ENCODE results near the gene VRK3. TPM values are rescaled to one million over a fixed set of nuclear protein-coding genes. Genes with fewer than 3 reads are reported as not detected.
"Not testable (repeated sequence)": the region's sequence is repeated elsewhere in the genome, so short reads cannot be mapped to it uniquely, and the experiment has no call there.

VRK3 gene
- total RNA-seq, 1 donor, result 23.7 TPM

GRCh38 chr19:49960980-49961379 lies 64.2 kb downstream of the VRK3 start, which contains the start of gene SIGLEC11:
Gene SIGLEC11, minus strand, starts transcription at chr19:49961172. Its CDS starts 91 bp downstream, at chr19:49961081.
- H3K9me3 ChIP-seq (ENCODE audit: low read depth, low read length); H3K27me3 ChIP-seq (ENCODE audit: insufficient read depth, low read length); H3K4me3 ChIP-seq (ENCODE audit: low read length): not testable (repeated sequence)
- peaks cover 27% of the 10 kb centered on the region for H3K4me1 ChIP-seq (ENCODE audit: insufficient read depth, low read length)

DNA sequence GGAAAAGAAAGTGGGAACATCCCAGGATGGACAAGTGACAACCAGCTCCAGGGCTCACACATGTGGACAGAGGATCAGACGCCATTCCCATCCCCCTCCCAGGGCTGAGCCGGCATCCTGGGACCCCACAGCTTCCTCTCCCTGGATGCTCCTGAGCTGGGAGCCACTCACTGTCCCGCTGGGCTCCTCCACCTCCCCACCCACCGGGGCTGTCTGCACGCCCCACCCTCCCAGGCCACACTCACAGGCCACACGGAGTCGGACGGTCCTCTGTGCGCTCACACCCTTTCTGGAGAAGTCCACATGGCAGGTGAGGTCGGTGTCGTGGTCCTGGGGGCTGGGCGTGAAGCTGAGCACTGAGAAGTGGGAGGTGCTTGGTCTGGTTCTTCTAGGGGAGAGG lies 65.3 kb downstream of the VRK3 start:
- not testable (repeated sequence) for H3K9me3 ChIP-seq (ENCODE audit: low read depth, low read length); H3K27me3 ChIP-seq (ENCODE audit: insufficient read depth, low read length); H3K4me3 ChIP-seq (ENCODE audit: low read length)
- peaks cover 30% of the 10 kb centered on the region for H3K4me1 ChIP-seq (ENCODE audit: insufficient read depth, low read length)

- peaks cover 43% of the 10 kb centered on the region for H3K4me1 ChIP-seq (ENCODE audit: insufficient read depth, low read length)
- not testable (repeated sequence) for H3K27me3 ChIP-seq (ENCODE audit: insufficient read depth, low read length); H3K9me3 ChIP-seq (ENCODE audit: low read depth, low read length); H3K4me3 ChIP-seq (ENCODE audit: low read length)
Measured at GRCh38 chr19:49958596-49958995, 66.6 kb downstream of the VRK3 start.

- not testable (repeated sequence) for H3K9me3 ChIP-seq (ENCODE audit: low read depth, low read length); H3K27me3 ChIP-seq (ENCODE audit: insufficient read depth, low read length); H3K4me3 ChIP-seq (ENCODE audit: low read length)
- H3K4me1 ChIP-seq (ENCODE audit: insufficient read depth, low read length), result peaks cover 48% of the 10 kb centered on the region
Measured at GRCh38 chr19:49958144-49958543, 67.0 kb downstream of the VRK3 start.

GRCh38 chr19:49957262-49957915 lies 67.8 kb downstream of the VRK3 start:
- Histone ChIP-seq H3K4me1 (ENCODE audit: insufficient read depth, low read length) (peaks cover 54% of the 10 kb centered on the region), H3K9me3 (ENCODE audit: low read depth, low read length) (no peaks in the 10 kb centered on the region), H3K27me3 (ENCODE audit: insufficient read depth, low read length) (no peaks in the 10 kb centered on the region), H3K4me3 (ENCODE audit: low read length) (no peak overlapping the region)

- H3K4me3 ChIP-seq (ENCODE audit: low read length), result no peak overlapping the region
- H3K9me3 ChIP-seq (ENCODE audit: low read depth, low read length), result no peaks in the 10 kb centered on the region
- H3K27me3 ChIP-seq (ENCODE audit: insufficient read depth, low read length), result no peaks in the 10 kb centered on the region
- peaks cover 55% of the 10 kb centered on the region for H3K4me1 ChIP-seq (ENCODE audit: insufficient read depth, low read length)
Measured at GRCh38 chr19:49956115-49956495, 69.1 kb downstream of the VRK3 start.

- Histone ChIP-seq H3K4me1 (ENCODE audit: insufficient read depth, low read length) (peaks cover 55% of the 10 kb centered on the region), H3K9me3 (ENCODE audit: low read depth, low read length) (no peaks in the 10 kb centered on the region), H3K27me3 (ENCODE audit: insufficient read depth, low read length) (no peaks in the 10 kb centered on the region), H3K4me3 (ENCODE audit: low read length) (no peak overlapping the region)
Measured at GRCh38 chr19:49954933-49955332, 70.2 kb downstream of the VRK3 start.

DNA sequence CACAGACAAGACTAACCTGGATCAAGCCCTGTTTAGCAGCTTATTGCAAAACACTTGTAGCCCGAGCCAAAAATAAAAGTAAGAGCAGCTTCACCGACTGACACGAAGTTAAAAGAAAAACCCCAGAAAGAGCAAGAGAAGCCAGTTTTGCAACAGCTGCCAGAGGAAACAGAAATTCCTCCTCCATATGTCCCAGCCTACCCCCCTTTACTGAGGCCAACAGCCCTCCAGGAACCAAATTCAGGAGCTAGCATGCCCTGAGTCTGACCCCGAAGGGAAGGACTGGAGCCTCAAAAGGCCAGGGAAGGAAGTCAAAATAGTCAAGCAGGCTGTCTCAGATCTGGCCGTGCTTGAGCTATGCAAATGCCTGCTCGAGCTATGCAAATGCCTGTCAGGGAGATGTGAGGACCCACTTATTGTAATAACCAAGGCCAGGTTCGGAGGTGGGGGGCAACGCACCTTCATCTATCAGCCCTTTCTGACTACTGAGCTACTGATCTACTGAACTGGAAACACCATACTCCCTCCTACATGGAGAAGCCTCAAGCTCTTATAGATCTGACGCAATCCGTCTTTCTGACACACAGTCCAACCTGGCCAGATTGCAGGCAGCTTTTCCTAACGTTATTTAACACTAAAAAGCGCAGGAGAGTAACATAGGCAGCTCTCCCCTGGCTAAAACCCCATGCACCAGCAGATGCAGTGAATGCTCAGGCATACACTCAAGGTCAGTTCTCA lies 70.9 kb downstream of the VRK3 start:
- Histone ChIP-seq H3K27me3 (ENCODE audit: insufficient read depth, low read length) (no peaks in the 10 kb centered on the region), H3K4me1 (ENCODE audit: insufficient read depth, low read length) (peaks cover 55% of the 10 kb centered on the region), H3K9me3 (ENCODE audit: low read depth, low read length) (no peaks in the 10 kb centered on the region), H3K4me3 (ENCODE audit: low read length) (no peak overlapping the region)

DNA sequence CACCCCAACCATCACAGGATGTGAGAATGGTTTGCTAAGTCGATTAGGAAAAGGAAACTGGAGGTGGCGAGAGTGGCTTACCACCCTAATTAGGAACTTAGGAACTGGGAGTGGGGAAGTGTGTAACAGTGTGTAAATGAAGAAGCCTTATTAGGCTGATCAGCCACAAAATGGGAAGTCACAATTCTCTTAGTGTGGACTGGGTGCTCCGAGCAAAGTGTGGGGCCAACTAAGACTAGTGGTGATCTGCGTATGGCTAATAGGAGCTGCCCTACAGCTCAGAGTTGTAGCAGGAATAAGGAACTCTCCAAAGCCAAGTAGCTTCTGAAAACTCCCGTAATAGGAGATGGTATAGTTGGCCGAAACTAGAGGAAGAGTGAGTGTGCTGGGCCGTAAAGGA lies 71.8 kb downstream of the VRK3 start:
- H3K27me3 ChIP-seq (ENCODE audit: insufficient read depth, low read length), result no peaks in the 10 kb centered on the region
- H3K4me1 ChIP-seq (ENCODE audit: insufficient read depth, low read length), result peaks cover 55% of the 10 kb centered on the region
- H3K9me3 ChIP-seq (ENCODE audit: low read depth, low read length), result no peaks in the 10 kb centered on the region
- no peak overlapping the region for H3K4me3 ChIP-seq (ENCODE audit: low read length)

DNA sequence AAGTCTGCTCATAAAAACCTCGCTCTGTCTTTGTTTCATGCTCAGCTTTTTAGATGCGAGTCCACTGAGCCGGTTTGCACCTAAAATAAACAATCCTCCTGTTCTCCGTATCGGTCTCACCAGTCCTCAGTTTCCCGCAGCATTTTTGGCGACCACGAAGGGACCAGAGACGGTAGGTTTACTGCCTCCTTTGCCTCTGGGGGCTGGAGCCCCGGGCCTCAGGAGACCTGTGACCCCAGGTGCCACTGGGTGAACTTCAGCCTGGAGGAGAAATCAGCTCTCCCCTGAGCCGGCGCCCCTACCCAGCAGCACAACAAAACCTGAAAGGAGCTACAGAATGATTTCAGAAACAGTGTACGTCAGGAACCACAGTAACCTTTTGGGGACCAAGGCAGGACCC lies 72.3 kb downstream of the VRK3 start:
- H3K9me3 ChIP-seq (ENCODE audit: low read depth, low read length), result no peaks in the 10 kb centered on the region
- peaks cover 55% of the 10 kb centered on the region for H3K4me1 ChIP-seq (ENCODE audit: insufficient read depth, low read length)
- no peak overlapping the region for H3K4me3 ChIP-seq (ENCODE audit: low read length)
- no peaks in the 10 kb centered on the region for H3K27me3 ChIP-seq (ENCODE audit: insufficient read depth, low read length)

DNA sequence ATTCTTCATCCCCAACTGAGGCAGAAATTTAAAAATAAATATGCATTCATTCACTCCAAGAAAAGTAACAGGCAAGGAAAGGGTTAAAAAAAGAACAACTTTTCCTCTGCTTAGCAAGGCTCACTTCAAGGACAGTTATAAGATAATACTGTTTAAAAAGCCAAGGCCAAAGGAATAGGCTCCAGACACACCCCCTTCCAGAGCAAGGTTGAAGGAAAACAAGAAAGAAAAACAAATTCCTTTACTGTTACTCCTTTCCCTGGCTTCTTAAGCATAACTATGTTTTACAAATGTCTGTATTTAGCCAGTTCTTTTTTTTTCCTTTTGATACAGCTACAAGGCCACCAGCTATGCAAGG lies 72.7 kb downstream of the VRK3 start:
- Histone ChIP-seq H3K27me3 (ENCODE audit: insufficient read depth, low read length) (no peaks in the 10 kb centered on the region), H3K4me3 (ENCODE audit: low read length) (no peak overlapping the region), H3K9me3 (ENCODE audit: low read depth, low read length) (no peaks in the 10 kb centered on the region), H3K4me1 (ENCODE audit: insufficient read depth, low read length) (peaks cover 54% of the 10 kb centered on the region)

GRCh38 chr19:49951806-49952478 lies 73.2 kb downstream of the VRK3 start:
- no peaks in the 10 kb centered on the region for H3K9me3 ChIP-seq (ENCODE audit: low read depth, low read length)
- H3K4me1 ChIP-seq (ENCODE audit: insufficient read depth, low read length), result peaks cover 50% of the 10 kb centered on the region
- H3K27me3 ChIP-seq (ENCODE audit: insufficient read depth, low read length), result no peaks in the 10 kb centered on the region
- H3K4me3 ChIP-seq (ENCODE audit: low read length), result no peak overlapping the region

DNA sequence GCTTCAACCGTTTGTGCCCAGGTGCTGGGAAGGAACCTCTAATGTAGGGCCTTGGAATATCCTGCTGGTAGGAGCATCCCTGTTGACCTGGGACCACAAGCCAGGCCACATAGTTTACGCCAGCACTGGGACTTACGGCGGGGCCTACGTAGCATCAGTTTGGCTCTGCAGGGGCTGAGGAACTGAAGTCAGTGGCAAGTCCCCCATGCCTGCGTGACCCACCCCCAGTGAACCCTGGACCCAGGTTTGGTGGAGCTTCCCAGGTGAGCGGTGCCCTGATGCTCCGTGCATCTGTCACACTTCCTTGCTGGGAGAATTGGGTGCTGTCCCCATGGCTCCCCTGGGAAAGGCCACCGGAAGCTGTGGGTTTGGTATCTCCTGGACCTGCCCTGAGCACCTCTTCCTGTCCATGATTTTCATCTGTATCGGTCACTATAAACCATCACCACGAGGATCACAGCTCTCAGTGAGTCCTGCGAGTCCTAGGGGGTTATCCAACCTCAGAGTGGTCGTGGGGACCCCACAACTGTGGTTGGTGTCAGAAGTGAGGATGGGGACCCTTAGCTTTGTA lies 74.1 kb downstream of the VRK3 start:
- Histone ChIP-seq H3K9me3 (ENCODE audit: low read depth, low read length) (no peaks in the 10 kb centered on the region), H3K4me3 (ENCODE audit: low read length) (no peak overlapping the region), H3K27me3 (ENCODE audit: insufficient read depth, low read length) (no peaks in the 10 kb centered on the region), H3K4me1 (ENCODE audit: insufficient read depth, low read length) (peaks cover 47% of the 10 kb centered on the region)

- no peak overlapping the region for H3K4me3 ChIP-seq (ENCODE audit: low read length)
- H3K4me1 ChIP-seq (ENCODE audit: insufficient read depth, low read length), result peaks cover 44% of the 10 kb centered on the region
- H3K9me3 ChIP-seq (ENCODE audit: low read depth, low read length), result no peaks in the 10 kb centered on the region
- no peaks in the 10 kb centered on the region for H3K27me3 ChIP-seq (ENCODE audit: insufficient read depth, low read length)
Measured at GRCh38 chr19:49950590-49950948, 74.6 kb downstream of the VRK3 start.

DNA sequence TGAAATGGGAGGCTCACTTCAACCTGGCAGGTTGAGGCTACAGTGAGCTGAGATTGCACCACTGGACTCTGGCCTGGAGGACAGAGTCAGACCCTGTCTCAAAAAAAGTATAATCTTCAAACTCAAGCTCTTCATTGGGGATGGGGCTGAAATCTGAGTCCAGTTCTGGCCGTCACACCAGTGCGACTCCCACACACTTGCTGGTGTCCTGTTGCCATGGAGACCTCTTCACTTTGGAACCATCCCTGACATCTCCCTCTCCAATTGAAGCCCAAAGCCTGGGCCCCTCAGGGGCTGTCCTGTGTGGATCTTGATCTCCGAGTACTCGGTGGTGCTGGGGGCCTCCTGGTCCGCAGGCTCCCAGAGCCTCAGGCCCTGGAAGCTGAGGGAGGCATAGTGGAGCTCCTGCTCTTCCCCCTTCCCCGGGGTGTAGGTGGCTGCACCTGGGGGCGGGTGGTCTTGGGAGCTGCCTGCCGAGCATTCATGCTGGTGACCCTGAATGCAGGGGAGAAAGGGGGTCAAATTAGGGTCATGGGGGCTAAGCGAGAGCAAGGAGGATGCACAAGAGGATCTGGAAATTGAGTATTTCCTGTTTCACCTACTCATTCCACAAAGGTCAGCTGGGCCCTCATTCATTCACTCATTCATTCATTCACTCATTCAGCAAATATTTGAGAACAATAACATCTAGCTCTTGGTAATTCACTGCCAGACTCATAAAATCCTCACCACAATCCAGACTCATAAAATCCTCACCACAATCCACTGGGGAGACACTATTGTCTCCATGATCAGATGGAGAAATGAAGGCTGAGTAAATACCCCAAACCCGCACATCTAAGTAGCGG lies 75.2 kb downstream of the VRK3 start:
- Histone ChIP-seq H3K9me3 (ENCODE audit: low read depth, low read length) (no peaks in the 10 kb centered on the region), H3K4me1 (ENCODE audit: insufficient read depth, low read length) (peaks cover 44% of the 10 kb centered on the region), H3K4me3 (ENCODE audit: low read length) (no peak overlapping the region), H3K27me3 (ENCODE audit: insufficient read depth, low read length) (no peaks in the 10 kb centered on the region)

All from mononuclear cell (primary cell).